ENCODE measurements around the gene OR2T2. TPM values are rescaled to one million over a fixed set of nuclear protein-coding genes. Genes with fewer than 3 reads are reported as not detected.

Gene OR2T2
- not detected in 5 replicates for total RNA-seq (2022; extraction: Qiagen RNA extraction; ENCODE audit: low read depth)

DNA sequence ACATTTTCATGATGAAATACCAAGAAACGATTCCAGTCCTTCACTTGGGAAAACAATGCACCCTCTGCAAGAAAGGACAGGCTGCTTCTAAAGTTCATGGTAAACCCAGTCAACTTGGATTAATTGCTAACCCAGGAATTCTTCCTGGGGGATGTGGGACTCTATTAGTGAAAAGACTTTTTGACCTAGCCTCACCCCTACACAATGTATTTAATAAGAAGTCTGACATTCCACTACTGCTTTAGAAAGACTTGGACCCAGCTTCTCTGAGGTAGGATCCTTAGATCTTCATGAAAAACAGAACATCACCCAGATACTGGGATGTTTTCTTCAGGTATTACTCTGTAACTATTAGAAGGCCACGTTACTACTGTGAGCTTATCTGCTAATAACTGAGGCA, at the start of gene OR2T2:
TSS of gene OR2T2 (plus strand) at position 239 of the 400 bp plus-strand sequence. CDS start 7,161 bp downstream, outside the sequence.

DNA sequence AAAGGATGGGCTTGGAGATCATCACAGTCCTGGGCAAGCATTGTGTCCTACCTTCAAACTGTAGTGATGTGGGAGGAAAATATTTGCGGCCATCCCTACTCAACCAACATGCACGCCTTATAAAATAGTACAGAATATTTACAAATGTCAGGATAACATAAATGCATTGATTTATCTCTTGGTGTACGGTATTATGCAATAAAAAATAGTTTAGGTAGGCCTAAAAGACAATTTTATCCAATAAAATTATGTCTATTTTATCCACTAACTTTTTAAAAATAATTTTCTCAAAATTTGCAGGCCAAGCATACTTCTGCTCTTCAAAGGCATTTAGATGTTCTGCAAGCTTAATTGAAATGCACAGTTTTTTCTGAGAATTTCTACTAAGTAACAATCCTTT, 42.7 kb upstream of the OR2T2 start, which contains the start of gene OR2T1:
TSS of gene OR2T1 (plus strand) at position 301 of the 400 bp plus-strand sequence. CDS start 3,100 bp downstream, outside the sequence.

DNA sequence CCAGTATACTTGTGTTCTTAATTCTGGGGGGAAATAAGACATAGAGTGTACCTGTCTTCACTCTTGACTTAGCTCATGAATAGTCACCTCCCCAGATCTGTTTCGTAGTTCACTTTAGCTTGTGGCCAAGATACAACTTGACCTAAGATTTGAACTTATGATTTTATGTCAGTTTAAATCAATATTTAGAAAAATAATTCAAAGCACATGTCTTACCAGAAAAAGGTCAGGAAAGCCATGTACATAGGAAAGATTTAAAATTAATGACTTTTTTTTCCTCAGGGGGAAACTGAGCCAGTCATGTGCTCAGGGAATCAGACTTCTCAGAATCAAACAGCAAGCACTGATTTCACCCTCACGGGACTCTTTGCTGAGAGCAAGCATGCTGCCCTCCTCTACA, 27.6 kb downstream of the OR2T2 start, which contains the start of gene OR2T3:
TSS of gene OR2T3 (plus strand) at position 301 of the 400 bp plus-strand sequence. CDS start at position 301, 0 bp downstream.

GRCh38 chr1:248488289-248488688, 42.9 kb downstream of the OR2T2 start, which contains the start of gene OR2T5:
TSS of gene OR2T5 (plus strand) at chr1:248488589. CDS start at chr1:248488589, 0 bp downstream.

Other genes with a start within 250 kb of the OR2T2 start
- gene OR2M3, start 248.4 kb upstream of the OR2T2 start, total RNA-seq (2022; extraction: Qiagen RNA extraction; ENCODE audit: low read depth) = not detected in 5 replicates
- gene OR2M4, start 214.2 kb upstream of the OR2T2 start, total RNA-seq (2022; extraction: Qiagen RNA extraction; ENCODE audit: low read depth) = not detected in 5 replicates
- not detected in 5 replicates for gene OR2T33, start 167.7 kb upstream of the OR2T2 start, total RNA-seq (2022; extraction: Qiagen RNA extraction; ENCODE audit: low read depth)
- gene OR2T12, start 142.2 kb upstream of the OR2T2 start, total RNA-seq (2022; extraction: Qiagen RNA extraction; ENCODE audit: low read depth) = not detected in 5 replicates
- gene OR2M7, start 121.1 kb upstream of the OR2T2 start, total RNA-seq (2022; extraction: Qiagen RNA extraction; ENCODE audit: low read depth) = not detected in 5 replicates
- gene OR14C36, start 96.9 kb upstream of the OR2T2 start, total RNA-seq (2022; extraction: Qiagen RNA extraction; ENCODE audit: low read depth) = not detected in 5 replicates
- gene OR2T4, start 84.0 kb upstream of the OR2T2 start, total RNA-seq (2022; extraction: Qiagen RNA extraction; ENCODE audit: low read depth) = not detected in 5 replicates
- not detected in 5 replicates for gene OR2T6, start 69.9 kb upstream of the OR2T2 start, total RNA-seq (2022; extraction: Qiagen RNA extraction; ENCODE audit: low read depth)
- gene OR2T1, start 42.6 kb upstream of the OR2T2 start, total RNA-seq (2022; extraction: Qiagen RNA extraction; ENCODE audit: low read depth) = not detected in 5 replicates
- not detected in 5 replicates for gene OR2T3, start 27.7 kb downstream of the OR2T2 start, total RNA-seq (2022; extraction: Qiagen RNA extraction; ENCODE audit: low read depth)
- gene OR2T5, start 43.0 kb downstream of the OR2T2 start, total RNA-seq (2022; extraction: Qiagen RNA extraction; ENCODE audit: low read depth) = not detected in 5 replicates
- not detected in 5 replicates for gene OR2G6, start 62.4 kb downstream of the OR2T2 start, total RNA-seq (2022; extraction: Qiagen RNA extraction; ENCODE audit: low read depth)
- gene OR2T29, start 117.1 kb downstream of the OR2T2 start, total RNA-seq (2022; extraction: Qiagen RNA extraction; ENCODE audit: low read depth) = not detected in 5 replicates
- gene OR2T34, start 129.1 kb downstream of the OR2T2 start, total RNA-seq (2022; extraction: Qiagen RNA extraction; ENCODE audit: low read depth) = not detected in 5 replicates
- gene OR2T10, start 152.1 kb downstream of the OR2T2 start, total RNA-seq (2022; extraction: Qiagen RNA extraction; ENCODE audit: low read depth) = not detected in 5 replicates
- gene OR2T11, start 189.5 kb downstream of the OR2T2 start, total RNA-seq (2022; extraction: Qiagen RNA extraction; ENCODE audit: low read depth) = not detected in 5 replicates
- not detected in 5 replicates for gene OR2T35, start 199.6 kb downstream of the OR2T2 start, total RNA-seq (2022; extraction: Qiagen RNA extraction; ENCODE audit: low read depth)
- gene OR2T27, start 209.9 kb downstream of the OR2T2 start, total RNA-seq (2022; extraction: Qiagen RNA extraction; ENCODE audit: low read depth) = not detected in 5 replicates